HL-60 (cell line): Measurements from ENCODE around the gene FGR.
"Not testable (repeated sequence)": the region's sequence is repeated elsewhere in the genome, so short reads cannot be mapped to it uniquely, and the experiment has no call there.

ENCODE experiments used
- DNase-seq, 2 experiments: peaks; one replicate each; pipeline ENCODE4 v3.0.0-alpha.2; 2010 to 2020; ENCODE audit warnings: low read depth in 1 of 2, low spot score in 1 of 2
- H3K27ac ChIP-seq: fragments of 250-450 bp; sonication (Bioruptor Pico); replicated peaks from 2 replicates; pipeline ENCODE4 v1.5.1; 2020; ENCODE audit warnings: mild to moderate bottlenecking, moderate library complexity
- H3K27me3 ChIP-seq: fragments of 250-450 bp; sonication (Bioruptor Pico); 2 replicates; pipeline ENCODE4 v1.5.1; 2021; ENCODE audit warnings: mild to moderate bottlenecking, moderate library complexity; ENCODE audit not compliant: insufficient read depth, poor library complexity, severe bottlenecking
- H3K4me3 ChIP-seq: replicated peaks from 2 replicates; pipeline ENCODE4 v1.5.1; 2011; ENCODE audit warnings: mild to moderate bottlenecking, control low read depth, low read length; ENCODE audit not compliant: insufficient read depth
- GABPA ChIP-seq: IDR thresholded peaks from 2 replicates; pipeline ENCODE4 v1.6.1; 2012; ENCODE audit warnings: low read depth
- POLR2AphosphoS5 ChIP-seq: IDR thresholded peaks from 2 replicates; pipeline ENCODE4 v1.6.1; 2012; ENCODE audit warnings: low read depth
- SPI1 ChIP-seq: IDR thresholded peaks from 2 replicates; pipeline ENCODE4 v1.6.1; 2012; ENCODE audit warnings: low read depth, mild to moderate bottlenecking, borderline replicate concordance
- long read RNA-seq: library from polyadenylated mRNA; unstranded; transcript quantifications from one replicate; pipeline ENCODE4 v2.0.0, GENCODE V29; 2020
- TF ChIP-seq, protein P1 (sequence below): IDR thresholded peaks from 2 replicates; pipeline ENCODE4 v1.6.1; 2012; ENCODE audit warnings: low read depth; ENCODE audit not compliant: insufficient replicate concordance
- TF ChIP-seq, protein P2 (sequence below): IDR thresholded peaks from one replicate; pipeline ENCODE4 v1.5.1; 2011; ENCODE audit warnings: low read length, control low read depth, inconsistent platforms; ENCODE audit not compliant: insufficient read depth

FGR gene
- long read RNA-seq, partial matches to known transcripts = 0 of 3 reads
- long read RNA-seq, other reads (novel, unspliced or antisense) = 1 of 3 reads

DNA sequence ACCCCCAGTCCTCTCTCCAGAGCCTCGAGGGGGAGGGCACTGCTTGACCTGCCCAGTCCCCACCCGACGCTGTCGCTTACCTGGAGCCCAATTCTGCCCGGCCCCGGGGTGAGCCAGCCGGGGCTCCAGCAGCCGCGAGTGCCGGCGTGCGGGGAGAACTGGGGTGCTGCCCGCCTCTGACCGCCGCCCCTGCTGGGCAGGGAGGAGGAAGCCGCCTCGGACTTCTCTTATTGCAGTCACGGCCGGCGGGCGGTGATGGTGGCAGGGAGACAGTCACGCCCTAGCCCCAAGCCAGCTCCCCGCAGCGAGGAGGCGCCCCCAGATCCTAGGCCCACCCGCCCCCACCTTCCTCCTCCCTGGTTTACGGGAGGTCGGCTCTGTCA is at the start of gene FGR:
Gene FGR (minus strand): TSS at position 201 of the 383 bp plus-strand sequence. CDS start 11,269 bp downstream, outside the sequence.
- Histone ChIP-seq H3K27ac (peak within 1 kb of the TSS; percentile 84), H3K27me3 (no peaks in the 10 kb centered on the region), H3K4me3 (peak within 1 kb of the TSS; percentile 49)
- DNase-seq = peak in 1 of 2 experiments; percentile 54
- TF ChIP-seq, protein P1, sequence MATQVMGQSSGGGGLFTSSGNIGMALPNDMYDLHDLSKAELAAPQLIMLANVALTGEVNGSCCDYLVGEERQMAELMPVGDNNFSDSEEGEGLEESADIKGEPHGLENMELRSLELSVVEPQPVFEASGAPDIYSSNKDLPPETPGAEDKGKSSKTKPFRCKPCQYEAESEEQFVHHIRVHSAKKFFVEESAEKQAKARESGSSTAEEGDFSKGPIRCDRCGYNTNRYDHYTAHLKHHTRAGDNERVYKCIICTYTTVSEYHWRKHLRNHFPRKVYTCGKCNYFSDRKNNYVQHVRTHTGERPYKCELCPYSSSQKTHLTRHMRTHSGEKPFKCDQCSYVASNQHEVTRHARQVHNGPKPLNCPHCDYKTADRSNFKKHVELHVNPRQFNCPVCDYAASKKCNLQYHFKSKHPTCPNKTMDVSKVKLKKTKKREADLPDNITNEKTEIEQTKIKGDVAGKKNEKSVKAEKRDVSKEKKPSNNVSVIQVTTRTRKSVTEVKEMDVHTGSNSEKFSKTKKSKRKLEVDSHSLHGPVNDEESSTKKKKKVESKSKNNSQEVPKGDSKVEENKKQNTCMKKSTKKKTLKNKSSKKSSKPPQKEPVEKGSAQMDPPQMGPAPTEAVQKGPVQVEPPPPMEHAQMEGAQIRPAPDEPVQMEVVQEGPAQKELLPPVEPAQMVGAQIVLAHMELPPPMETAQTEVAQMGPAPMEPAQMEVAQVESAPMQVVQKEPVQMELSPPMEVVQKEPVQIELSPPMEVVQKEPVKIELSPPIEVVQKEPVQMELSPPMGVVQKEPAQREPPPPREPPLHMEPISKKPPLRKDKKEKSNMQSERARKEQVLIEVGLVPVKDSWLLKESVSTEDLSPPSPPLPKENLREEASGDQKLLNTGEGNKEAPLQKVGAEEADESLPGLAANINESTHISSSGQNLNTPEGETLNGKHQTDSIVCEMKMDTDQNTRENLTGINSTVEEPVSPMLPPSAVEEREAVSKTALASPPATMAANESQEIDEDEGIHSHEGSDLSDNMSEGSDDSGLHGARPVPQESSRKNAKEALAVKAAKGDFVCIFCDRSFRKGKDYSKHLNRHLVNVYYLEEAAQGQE = no peak
- TF ChIP-seq SPI1 (no peak), POLR2AphosphoS5 (peak; percentile 43; the same call in 1 of the 2 replicates), GABPA (no peak)

DNA sequence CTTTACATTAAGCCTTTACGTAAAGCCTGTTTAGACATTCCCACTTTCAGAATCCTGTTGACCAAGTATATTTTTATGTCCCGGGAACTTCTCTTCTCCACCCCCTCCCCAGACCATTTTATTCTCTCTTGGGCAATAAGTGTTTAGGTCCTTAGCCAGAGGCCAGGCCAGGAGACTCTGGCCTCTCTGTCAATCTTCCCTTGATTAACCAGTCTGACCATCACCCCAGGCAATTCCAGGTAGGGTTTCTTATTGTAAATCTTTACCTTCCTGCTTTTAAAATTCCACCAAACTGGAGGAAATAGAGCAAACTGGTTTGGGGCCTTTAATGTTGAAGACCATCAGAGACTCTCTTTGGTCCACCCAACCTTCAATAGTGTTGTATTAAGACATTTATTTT is 49.2 kb upstream of the FGR start:
- Histone ChIP-seq H3K27ac (no peak overlapping the region), H3K4me3 (no peak overlapping the region), H3K27me3 (no peaks in the 10 kb centered on the region)
- DNase-seq = no peak
- no peak for TF ChIP-seq GABPA
- TF ChIP-seq, protein P1 = no peak
- TF ChIP-seq, protein P2, sequence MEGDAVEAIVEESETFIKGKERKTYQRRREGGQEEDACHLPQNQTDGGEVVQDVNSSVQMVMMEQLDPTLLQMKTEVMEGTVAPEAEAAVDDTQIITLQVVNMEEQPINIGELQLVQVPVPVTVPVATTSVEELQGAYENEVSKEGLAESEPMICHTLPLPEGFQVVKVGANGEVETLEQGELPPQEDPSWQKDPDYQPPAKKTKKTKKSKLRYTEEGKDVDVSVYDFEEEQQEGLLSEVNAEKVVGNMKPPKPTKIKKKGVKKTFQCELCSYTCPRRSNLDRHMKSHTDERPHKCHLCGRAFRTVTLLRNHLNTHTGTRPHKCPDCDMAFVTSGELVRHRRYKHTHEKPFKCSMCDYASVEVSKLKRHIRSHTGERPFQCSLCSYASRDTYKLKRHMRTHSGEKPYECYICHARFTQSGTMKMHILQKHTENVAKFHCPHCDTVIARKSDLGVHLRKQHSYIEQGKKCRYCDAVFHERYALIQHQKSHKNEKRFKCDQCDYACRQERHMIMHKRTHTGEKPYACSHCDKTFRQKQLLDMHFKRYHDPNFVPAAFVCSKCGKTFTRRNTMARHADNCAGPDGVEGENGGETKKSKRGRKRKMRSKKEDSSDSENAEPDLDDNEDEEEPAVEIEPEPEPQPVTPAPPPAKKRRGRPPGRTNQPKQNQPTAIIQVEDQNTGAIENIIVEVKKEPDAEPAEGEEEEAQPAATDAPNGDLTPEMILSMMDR = no peak
- TF ChIP-seq SPI1 = no peak
- no peak for TF ChIP-seq POLR2AphosphoS5

DNA sequence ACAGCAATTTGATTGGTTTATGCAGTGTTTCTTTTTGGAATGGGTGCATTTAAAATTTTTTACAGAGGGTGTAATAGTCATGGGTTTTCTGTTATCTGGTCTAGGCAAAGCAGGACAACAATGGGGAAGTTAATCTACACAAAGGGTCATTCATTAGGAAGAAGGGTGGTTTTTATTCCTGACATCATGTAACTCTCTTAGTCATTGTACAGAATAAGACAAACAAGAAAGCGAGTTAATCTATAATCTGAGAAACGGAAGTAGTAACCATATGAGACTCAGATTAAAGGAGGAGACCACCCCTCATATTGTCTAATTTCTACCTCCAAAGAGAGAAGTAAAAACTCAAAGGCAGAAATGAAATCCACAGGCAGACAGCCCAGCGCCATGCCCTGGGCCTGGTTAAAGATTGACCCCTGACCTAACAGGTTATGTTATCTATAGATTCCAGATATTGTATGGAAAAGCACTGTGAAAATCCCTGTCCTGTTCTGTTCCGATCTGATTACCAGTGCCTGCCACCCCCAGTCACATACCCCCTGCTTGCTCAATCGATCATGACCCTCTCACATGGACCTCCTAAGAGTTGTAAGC is 47.5 kb upstream of the FGR start:
- Histone ChIP-seq H3K4me3 (no peak overlapping the region), H3K27ac (no peak overlapping the region), H3K27me3 (no peaks in the 10 kb centered on the region)
- DNase-seq = no peak
- TF ChIP-seq, protein P2 = no peak
- TF ChIP-seq POLR2AphosphoS5 = no peak
- TF ChIP-seq, protein P1 = no peak

DNA sequence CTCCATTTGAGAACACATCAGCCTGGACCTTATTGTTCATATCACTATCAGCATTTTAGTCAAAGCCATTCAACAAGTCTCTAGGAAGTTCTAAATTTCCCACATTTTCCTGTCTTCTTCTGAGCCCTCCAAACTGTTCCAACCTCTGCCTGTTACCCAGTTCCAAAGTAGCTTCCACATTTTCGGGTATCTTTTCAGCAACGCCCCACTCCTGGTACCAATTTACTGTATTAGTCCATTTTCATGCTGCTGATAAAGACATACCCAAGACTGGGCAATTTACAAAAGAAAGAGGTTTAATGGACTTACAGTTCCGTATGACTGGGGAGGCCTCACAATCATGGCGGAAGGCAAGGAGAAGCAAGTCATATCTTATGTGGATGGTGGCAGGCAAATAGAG is 46.6 kb upstream of the FGR start:
- H3K4me3 ChIP-seq, H3K27me3 ChIP-seq, DNase-seq, H3K27ac ChIP-seq: not testable (repeated sequence)

DNA sequence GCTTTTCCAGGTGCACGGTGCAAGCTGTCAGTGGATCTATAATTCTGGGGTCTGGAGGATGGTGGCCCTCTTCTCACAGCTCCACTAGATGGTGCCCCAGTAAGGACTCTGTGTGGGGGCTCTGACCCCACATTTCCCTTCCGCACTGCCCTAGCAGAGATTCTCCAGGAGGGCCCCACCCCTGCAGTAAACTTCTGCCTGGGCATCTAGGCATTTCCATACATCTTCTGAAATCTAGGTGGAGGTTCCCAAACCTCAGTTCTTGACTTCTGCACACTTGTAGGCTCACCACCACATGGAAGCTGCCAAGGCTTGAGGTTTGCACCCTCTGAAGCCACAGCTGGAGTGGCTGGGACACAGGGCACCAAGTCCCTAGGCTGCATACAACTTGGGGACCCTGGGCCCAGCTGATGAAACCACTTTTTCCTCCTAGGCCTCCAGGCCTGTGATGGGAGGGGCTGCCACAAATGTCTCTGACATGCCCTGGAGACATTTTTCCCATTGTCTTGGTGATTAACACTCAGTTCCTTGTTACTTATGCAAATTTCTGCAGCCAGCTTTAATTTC is 45.3 kb upstream of the FGR start:
- not testable (repeated sequence) for H3K27ac ChIP-seq, H3K4me3 ChIP-seq, H3K27me3 ChIP-seq, DNase-seq
